ENCODE results near the gene GJD4. TPM values are rescaled to one million over a fixed set of nuclear protein-coding genes. Genes with fewer than 3 reads are reported as not detected.

Gene GJD4
- total RNA-seq, 1 experiment from 2014 or later, result not detected

- DNase-seq (ENCODE audit: low read depth, low spot score), result no peak
- RAD21 ChIA-PET (ENCODE audit: low non-redundant PET in 1 of 2, low total read pairs in 2 of 2, uncharacterized antibody in 2 of 2, unreplicated experiment in 2 of 2), result no interaction called here
- CTCF ChIA-PET, result interaction anchor here (0.7 to 1.9 kb wide), 11 partner anchors 9 to 443 kb away, joined by 3 to 17 read pairs (median 3); no protein-coding TSS in a partner anchor
- no peaks in the 10 kb centered on the region for H3K36me3 ChIP-seq (ENCODE audit: control insufficient read depth in 1 of 2, insufficient read depth in 2 of 2, low read length in 2 of 2)
- H3K9ac ChIP-seq (ENCODE audit: low read length), result no peak overlapping the region
- no peaks in the 10 kb centered on the region for H3K9me2 ChIP-seq (ENCODE audit: insufficient read depth)
- no peak overlapping the region for H2AFZ ChIP-seq (ENCODE audit: low read depth, low read length, poor library complexity, severe bottlenecking)
- no peak for ATAC-seq
- no peaks in the 10 kb centered on the region for H3K9me3 ChIP-seq (ENCODE audit: control insufficient read depth in 1 of 2, insufficient read depth in 1 of 2, low read depth in 1 of 2, low read length in 2 of 2)
- intact Hi-C loops (cut with micrococcal nuclease), result loop anchor here (2.0 to 5.0 kb wide), 2 partner anchors 225 to 326 kb away; partner anchors contain the start of gene CCNY
- H3K4me1 ChIP-seq (ENCODE audit: control insufficient read depth in 1 of 2, insufficient read depth in 2 of 2, low read length in 2 of 2), result no peaks in the 10 kb centered on the region
- H3K27me3 ChIP-seq (ENCODE audit: insufficient read depth, low read length), result no peaks in the 10 kb centered on the region
- H3K27ac ChIP-seq (ENCODE audit: low read depth, low read length), result no peak overlapping the region
- H4K20me1 ChIP-seq (ENCODE audit: insufficient read depth), result no peaks in the 10 kb centered on the region
- no peak overlapping the region for H3K4me3 ChIP-seq (replicated peaks in 1 of 2; ENCODE audit: low read depth in 1 of 2, low read length in 2 of 2)
- TF ChIP-seq MAX (IDR thresholded peaks at IDR 0.05), result no peak
- TF ChIP-seq JUND (IDR thresholded peaks at IDR 0.05), result no peak
- no peak for TF ChIP-seq ZNF274 (IDR thresholded peaks at IDR 0.05; ENCODE audit: low read depth, low read length)
- TF ChIP-seq SIN3A (IDR thresholded peaks at IDR 0.05; ENCODE audit: low read depth), result no peak
- TF ChIP-seq RAD21 (IDR thresholded peaks at IDR 0.05; ENCODE audit: low read depth), result no peak
- TF ChIP-seq YY1 (IDR thresholded peaks at IDR 0.05; ENCODE audit: extremely low read depth, insufficient replicate concordance, low read depth, low read length), result no peak
- no peak for TF ChIP-seq FOSL1 (IDR thresholded peaks at IDR 0.05; ENCODE audit: low read depth)
- no peak for TF ChIP-seq ZBTB33 (IDR thresholded peaks at IDR 0.05; ENCODE audit: extremely low read depth, insufficient replicate concordance, low read length)
- POLR2A ChIA-PET, result no interaction called here
- no TSS peak for BruUV-seq (replicated peaks)
- no peaks in the 10 kb centered on the region for H3K79me2 ChIP-seq (ENCODE audit: insufficient read depth, low read length)
- H3K4me2 ChIP-seq (ENCODE audit: low read length), result no peak overlapping the region
These were observed 42.7 kb upstream of the GJD4 start for GRCh38 chr10:35562427-35562826.
